Endothelial cell of umbilical vein (primary cell): ENCODE measurements around the gene PCDH9. TPM values are rescaled to one million over a fixed set of nuclear protein-coding genes. Genes with fewer than 3 reads are reported as not detected.

Experiments used
- BruUV-seq: library from RNA; stranded (reverse); fragments of 400-500 nt; replicated peaks from 2 replicates; lab custom pipeline; 2021; lab: Mats Ljungman, UMichigan
- CTCF ChIA-PET: fragments of 300-600, 350-600 bp; sonication (Branson Sonifier 250); formaldehyde crosslinking; loops from one replicate; lab custom pipeline; 2021; ENCODE audit warnings: antibody characterized with exemption, inconsistent platforms; lab: Charles Lee
- POLR2A ChIA-PET: fragments of 300-600, 350-600 bp; sonication (Branson Sonifier 250); formaldehyde crosslinking; loops from one replicate; lab custom pipeline; 2021; ENCODE audit warnings: antibody characterized with exemption, inconsistent platforms; lab: Charles Lee
- DNase-seq: peaks from one replicate; pipeline ENCODE4 v3.0.0-alpha.2; 2011; ENCODE audit warnings: low read depth, low spot score
- FAIRE-seq: peaks from 2 replicates; lab custom pipeline; 2011; peaks lifted over from hg19 to GRCh38; lab: Jason Lieb, UNC
- H2AFZ ChIP-seq: 2 replicates; pipeline ENCODE4 v1.6.0; 2012; ENCODE audit warnings: low read depth, low read length, control low read depth, inconsistent platforms
- H3K27ac ChIP-seq: 2 replicates; pipeline ENCODE4 v1.5.1; 2011; ENCODE audit warnings: low read depth, mild to moderate bottlenecking, control low read depth, low read length, moderate library complexity; ENCODE audit not compliant: insufficient read depth
- H3K27me3 ChIP-seq, 2 experiments: 2 replicates each; pipeline versions ENCODE4 v1.6.0 to v1.6.1; 2011; ENCODE audit warnings: low read length in 2 of 2, mixed read lengths in 1 of 2; ENCODE audit not compliant: control insufficient read depth in 2 of 2, insufficient read depth in 2 of 2
- H3K36me3 ChIP-seq, 2 experiments: 2 replicates in 1 of 2; 3 replicates in 1 of 2; pipeline ENCODE4 v1.5.1; 2011; ENCODE audit warnings: low read length in 2 of 2, mild to moderate bottlenecking in 1 of 2, moderate library complexity in 1 of 2; ENCODE audit not compliant: control insufficient read depth in 2 of 2, insufficient read depth in 2 of 2; ENCODE audit errors: extremely low read depth in 1 of 2
- H3K4me1 ChIP-seq: 3 replicates; pipeline ENCODE4 v1.5.1; 2011; ENCODE audit warnings: mild to moderate bottlenecking, low read length; ENCODE audit not compliant: control insufficient read depth, insufficient read depth; ENCODE audit errors: extremely low read depth
- H3K4me2 ChIP-seq: 2 replicates; pipeline ENCODE4 v1.6.1; 2011; ENCODE audit warnings: low read length, control low read depth, mixed read lengths; ENCODE audit not compliant: insufficient read depth
- H3K4me3 ChIP-seq, 3 experiments: fragments of 200-600 bp in 1 of 3; sonication (generic), shearing (Covaris generic) in 1 of 3; replicated peaks in 1 of 3; 2 replicates each; pipeline ENCODE4 v1.5.1; 2011 to 2016; ENCODE audit warnings: control low read depth in 3 of 3, low read length in 3 of 3, mild to moderate bottlenecking in 2 of 3, inconsistent platforms in 1 of 3, low read depth in 1 of 3, moderate library complexity in 1 of 3; ENCODE audit not compliant: insufficient read depth in 1 of 3
- H3K79me2 ChIP-seq: 2 replicates; pipeline ENCODE4 v1.6.0; 2012; ENCODE audit warnings: low read length, inconsistent platforms; ENCODE audit not compliant: control insufficient read depth, insufficient read depth
- H3K9ac ChIP-seq: replicated peaks from 2 replicates; pipeline ENCODE3; 2011; ENCODE audit warnings: low read length, control low read depth; ENCODE audit not compliant: insufficient read depth; ENCODE audit errors: extremely low read depth
- H3K9me1 ChIP-seq: replicated peaks from 3 replicates; pipeline ENCODE4 v1.6.0; 2011; ENCODE audit warnings: mild to moderate bottlenecking, low read length; ENCODE audit not compliant: control insufficient read depth, insufficient read depth; ENCODE audit errors: extremely low read depth
- H3K9me3 ChIP-seq: replicated peaks from 2 replicates; pipeline ENCODE4 v1.5.1; 2012; ENCODE audit warnings: low read length, inconsistent platforms; ENCODE audit not compliant: control insufficient read depth, insufficient read depth
- H4K20me1 ChIP-seq: replicated peaks from 2 replicates; pipeline ENCODE3; 2011; ENCODE audit warnings: mild to moderate bottlenecking, low read length; ENCODE audit not compliant: control insufficient read depth, insufficient read depth; ENCODE audit errors: extremely low read depth
- CTCF ChIP-seq, 2 donors: IDR thresholded peaks; 1 replicate in 1 of 2; 2 replicates in 1 of 2; pipeline ENCODE4 v1.5.1; 2011; ENCODE audit warnings: low read length in 2 of 2, mild to moderate bottlenecking in 2 of 2, moderate library complexity in 2 of 2, control low read depth in 1 of 2, inconsistent platforms in 1 of 2, low read depth in 1 of 2; ENCODE audit not compliant: insufficient read depth in 1 of 2; ENCODE audit errors: extremely low read depth in 1 of 2
- EZH2 ChIP-seq: IDR thresholded peaks from 2 replicates; pipeline ENCODE4 v1.6.1; 2012; ENCODE audit warnings: borderline replicate concordance, low read depth, mild to moderate bottlenecking, moderate library complexity, low read length, inconsistent platforms; ENCODE audit not compliant: severe bottlenecking
- FOS ChIP-seq: IDR thresholded peaks from 2 replicates; pipeline ENCODE4 v1.6.1; 2011; ENCODE audit warnings: mild to moderate bottlenecking, low read length, moderate library complexity, borderline replicate concordance; ENCODE audit not compliant: insufficient read depth
- GATA2 ChIP-seq: IDR thresholded peaks from 2 replicates; pipeline ENCODE4 v1.7.0; 2011; ENCODE audit warnings: low read depth, mild to moderate bottlenecking, moderate library complexity, mixed read lengths, low read length; ENCODE audit not compliant: insufficient read length, insufficient read depth
- JUN ChIP-seq: IDR thresholded peaks from 2 replicates; pipeline ENCODE4 v1.6.1; 2011; ENCODE audit warnings: borderline replicate concordance, low read depth; ENCODE audit not compliant: insufficient read length, insufficient read depth
- MAX ChIP-seq: IDR thresholded peaks from 2 replicates; pipeline ENCODE4 v1.6.1; 2011; ENCODE audit not compliant: insufficient read depth, insufficient read length
- MYC ChIP-seq: IDR thresholded peaks from one replicate; pipeline ENCODE4 v1.6.1; 2011; ENCODE audit warnings: mild to moderate bottlenecking, low read depth, low read length
- POLR2A ChIP-seq: IDR thresholded peaks from 2 replicates; pipeline ENCODE4 v1.6.1; 2012; ENCODE audit warnings: low read depth, mild to moderate bottlenecking, control low read depth, low read length
- POLR2AphosphoS5 ChIP-seq: IDR thresholded peaks from 2 replicates; pipeline ENCODE4 v1.6.1; 2012; ENCODE audit warnings: low read depth, mild to moderate bottlenecking, control low read depth, low read length, moderate library complexity; ENCODE audit not compliant: insufficient read depth
- dilution Hi-C: fragments of 300-500 bp; cut with MboI; formaldehyde crosslinking; loops from one replicate; pipeline ENCODE4 v1.15.0; 2019; ENCODE audit warnings: low sequenced_read_pairs; ENCODE audit not compliant: extremely low pct_ligation_motif_present
- intact Hi-C: fragments of 100-400 bp; cut with micrococcal nuclease; formaldehyde crosslinking; loops from one replicate; pipeline ENCODE4 v1.10.0; 2022
- polyA plus RNA-seq, 4 experiments: library from polyadenylated mRNA; depleted of rRNA in 3 of 4; stranded (reverse) in 3 of 4; unstranded in 1 of 4; fragments of >200 nt; gene quantifications; 2 replicates each; pipeline versions ENCODE4 v1.2.1 to v1.2.3, GENCODE V29; 2011 to 2012; ENCODE audit warnings: missing spikeins in 1 of 4
- total RNA-seq: library from RNA; stranded (reverse); gene quantifications from 2 replicates; pipeline ENCODE4 v1.2.3, GENCODE V29; 2021

The PCDH9 gene
- total and polyA plus RNA-seq, 2 donors (not counting 3 experiments of a cell fraction or from before 2014, with no cell fraction given) = 1.1 to 5.2 TPM

GRCh38 chr13:66659701-66660467, 570.3 kb downstream of the PCDH9 start:
- H3K4me2 ChIP-seq = peak overlapping the region; percentile 46
- peak; percentile 55 for FAIRE-seq
- no peaks in the 10 kb centered on the region for H3K27me3 ChIP-seq
- no peak overlapping the region for H3K4me3 ChIP-seq
- ChIA-PET POLR2A (no interaction called here), CTCF (interaction anchor here (1.3 to 1.4 kb wide), 2 partner anchors 41 to 1003 kb away, joined by 6 to 9 read pairs; no protein-coding TSS in a partner anchor)
- peak overlapping the region; percentile 59 for H3K27ac ChIP-seq
- peaks cover 2% of the 10 kb centered on the region for H3K9me1 ChIP-seq
- H3K79me2 ChIP-seq = no peaks in the 10 kb centered on the region
- dilution Hi-C loops (no loop called here), intact Hi-C loops (loop anchor here (10.0 kb wide), 1 partner anchor 745 kb away; no protein-coding TSS in a partner anchor)
- DNase-seq = peak; percentile 69
- H3K4me1 ChIP-seq = peaks cover 32% of the 10 kb centered on the region
- no peaks in the 10 kb centered on the region for H4K20me1 ChIP-seq
- H3K9me3 ChIP-seq = no peaks in the 10 kb centered on the region
- H3K9ac ChIP-seq = peak overlapping the region; percentile 6
- H3K36me3 ChIP-seq = no peaks in the 10 kb centered on the region
- TF ChIP-seq POLR2A (peak; percentile 24), FOS (peak; percentile 84), GATA2 (peak; percentile 79), MYC (no peak), MAX (no peak), JUN (peak; percentile 75)
- BruUV-seq = TSS peak; percentile 94
- peak overlapping the region; percentile 10 for H2AFZ ChIP-seq

GRCh38 chr13:66659286-66659685, 570.9 kb downstream of the PCDH9 start:
- no peak for TF ChIP-seq MYC
- TF ChIP-seq EZH2 = no peak
- TF ChIP-seq JUN = no peak
- TF ChIP-seq GATA2 = no peak
- TF ChIP-seq MAX = no peak
- TF ChIP-seq FOS = no peak
- TF ChIP-seq POLR2AphosphoS5 = no peak
- no peak for TF ChIP-seq CTCF (IDR thresholded peaks at IDR 0.05; ENCODE audit: extremely low read depth in 1 of 2, insufficient read depth in 1 of 2, low read depth in 1 of 2, low read length in 2 of 2)
- TF ChIP-seq POLR2A = no peak

More at GRCh38 chr13:66659286-66659685, 570.9 kb downstream of the PCDH9 start:
- Histone ChIP-seq H3K9ac (no peak overlapping the region), H3K27ac (peak overlapping the region; percentile 59), H3K4me2 (no peak overlapping the region), H3K79me2 (no peaks in the 10 kb centered on the region), H2AFZ (no peak overlapping the region), H4K20me1 (no peaks in the 10 kb centered on the region), H3K4me3 (no peak overlapping the region), H3K9me1 (peaks cover 2% of the 10 kb centered on the region), H3K4me1 (peaks cover 32% of the 10 kb centered on the region), H3K9me3 (no peaks in the 10 kb centered on the region), H3K36me3 (no peaks in the 10 kb centered on the region), H3K27me3 (no peaks in the 10 kb centered on the region)
- intact Hi-C loops (loop anchor here (10.0 kb wide), 1 partner anchor 744 kb away; no protein-coding TSS in a partner anchor), dilution Hi-C loops (no loop called here)
- ChIA-PET CTCF (interaction anchor here (1.3 to 1.4 kb wide), 2 partner anchors 40 to 1002 kb away, joined by 6 to 9 read pairs; no protein-coding TSS in a partner anchor), POLR2A (no interaction called here)
- DNase-seq (no peak), FAIRE-seq (no peak)
- BruUV-seq = no TSS peak
